ENCODE measurements around the gene CCL1. TPM values are rescaled to one million over a fixed set of nuclear protein-coding genes. Genes with fewer than 3 reads are reported as not detected.

Gene CCL1
- total RNA-seq, 1 experiment from 2014 or later: not detected

GRCh38 chr17:34389126-34389750, 26.2 kb upstream of the CCL1 start:
- no peaks in the 10 kb centered on the region for H4K20me1 ChIP-seq (ENCODE audit: control insufficient read depth, insufficient read depth, insufficient read length)
- H3K9ac ChIP-seq (ENCODE audit: extremely low read depth, insufficient read length, low read length): no peak overlapping the region
- H3K56ac ChIP-seq (ENCODE audit: insufficient read length, low read depth, low read length): no peak overlapping the region
- no peaks in the 10 kb centered on the region for H3K9me3 ChIP-seq (ENCODE audit: control insufficient read depth, low read depth, low read length)
- TF ChIP-seq, protein P1, sequence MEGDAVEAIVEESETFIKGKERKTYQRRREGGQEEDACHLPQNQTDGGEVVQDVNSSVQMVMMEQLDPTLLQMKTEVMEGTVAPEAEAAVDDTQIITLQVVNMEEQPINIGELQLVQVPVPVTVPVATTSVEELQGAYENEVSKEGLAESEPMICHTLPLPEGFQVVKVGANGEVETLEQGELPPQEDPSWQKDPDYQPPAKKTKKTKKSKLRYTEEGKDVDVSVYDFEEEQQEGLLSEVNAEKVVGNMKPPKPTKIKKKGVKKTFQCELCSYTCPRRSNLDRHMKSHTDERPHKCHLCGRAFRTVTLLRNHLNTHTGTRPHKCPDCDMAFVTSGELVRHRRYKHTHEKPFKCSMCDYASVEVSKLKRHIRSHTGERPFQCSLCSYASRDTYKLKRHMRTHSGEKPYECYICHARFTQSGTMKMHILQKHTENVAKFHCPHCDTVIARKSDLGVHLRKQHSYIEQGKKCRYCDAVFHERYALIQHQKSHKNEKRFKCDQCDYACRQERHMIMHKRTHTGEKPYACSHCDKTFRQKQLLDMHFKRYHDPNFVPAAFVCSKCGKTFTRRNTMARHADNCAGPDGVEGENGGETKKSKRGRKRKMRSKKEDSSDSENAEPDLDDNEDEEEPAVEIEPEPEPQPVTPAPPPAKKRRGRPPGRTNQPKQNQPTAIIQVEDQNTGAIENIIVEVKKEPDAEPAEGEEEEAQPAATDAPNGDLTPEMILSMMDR (conservative IDR thresholded peaks at IDR 0.05): no peak
- no peaks in the 10 kb centered on the region for H3K79me1 ChIP-seq (ENCODE audit: insufficient read depth, low read depth, low read length, poor library complexity, severe bottlenecking)
- Mint-ChIP-seq H3K4me1 (peaks cover 6 to 8% of the 10 kb centered on the region in 2 experiments; a peak in 3 of 4 replicates), H3K27me3 (ENCODE audit: low read depth) (peaks cover 17% of the 10 kb centered on the region), H3K4me3 (no peak overlapping the region; a peak in 1 of 5 replicates), H3K9me3 (no peaks in the 10 kb centered on the region), H3K27ac (no peak overlapping the region), H3K36me3 (ENCODE audit: insufficient read depth in 1 of 3, low read depth in 3 of 3) (no peaks in the 10 kb centered on the region)
- no peak overlapping the region for H2AK5ac ChIP-seq (ENCODE audit: insufficient read length, low read length)
- H3T11ph ChIP-seq (ENCODE audit: low read length): no peak overlapping the region
- DNase-seq: peak; percentile 17
- H3K4ac ChIP-seq (ENCODE audit: low read depth, low read length): no peak overlapping the region
- H3K27me3 ChIP-seq (ENCODE audit: insufficient read depth, low read length): no peaks in the 10 kb centered on the region
- H3K4me2 ChIP-seq (ENCODE audit: insufficient read depth, insufficient read length, low read length): no peak overlapping the region
- H4K91ac ChIP-seq (ENCODE audit: insufficient read length, low read depth, low read length): no peak overlapping the region
- WGBS (ENCODE audit: extremely low coverage, insufficient read length, low lambda C conversion rate): no CpG with 5 or more reads among the region's 6 CpGs
- H3K18ac ChIP-seq (ENCODE audit: insufficient read length, low read depth, low read length): no peak overlapping the region
- H2BK120ac ChIP-seq (ENCODE audit: low read depth, low read length, poor library complexity, severe bottlenecking): no peak overlapping the region
- no peak overlapping the region; the same call in 1 of the 2 replicates for H3K14ac ChIP-seq (ENCODE audit: insufficient read depth, low read length)
- no peaks in the 10 kb centered on the region for H3K79me2 ChIP-seq (ENCODE audit: insufficient read depth, low read length)
- no peak overlapping the region for H4K8ac ChIP-seq (replicated peaks; ENCODE audit: insufficient read length, low read depth, low read length)
- no peak overlapping the region for H2AFZ ChIP-seq (ENCODE audit: low read length)
- H4K5ac ChIP-seq (ENCODE audit: insufficient read length, low read depth, low read length): no peak overlapping the region
- no peaks in the 10 kb centered on the region for H3K4me1 ChIP-seq (ENCODE audit: insufficient read depth, low read length)
- H3K27ac ChIP-seq (ENCODE audit: insufficient read length, low read depth, low read length): no peak overlapping the region
- H2BK12ac ChIP-seq (ENCODE audit: insufficient read length, low read depth, low read length): no peak overlapping the region
- no peaks in the 10 kb centered on the region for H3K23me2 ChIP-seq (ENCODE audit: insufficient read length, low read depth, low read length, poor library complexity, severe bottlenecking)
- H2BK15ac ChIP-seq (ENCODE audit: low read depth, low read length): no peak overlapping the region
- H2BK20ac ChIP-seq (ENCODE audit: low read depth, low read length, poor library complexity, severe bottlenecking): no peak overlapping the region
- H2BK5ac ChIP-seq (ENCODE audit: insufficient read length, low read length): no peak overlapping the region
- no peak overlapping the region for H3K23ac ChIP-seq (ENCODE audit: insufficient read length, low read depth, low read length)

Measured in H9 (cell line).